Measurements from ENCODE around the gene SEMA3D. TPM values are rescaled to one million over a fixed set of nuclear protein-coding genes. Genes with fewer than 3 reads are reported as not detected.

The SEMA3D gene
- polyA plus RNA-seq, result 14.4 TPM
- long read RNA-seq, donor 1, result 0 reads
- long read RNA-seq, donor 2, result 0 reads
- long read RNA-seq, donor 3, result 0 reads
- long read RNA-seq, donor 4, result 0 reads
- long read RNA-seq, donor 5, result 0 reads
- long read RNA-seq, donor 6, result 0 reads
- long read RNA-seq, donor 7, result 0 reads
- long read RNA-seq, donor 8, result 0 reads
- long read RNA-seq, donor 9, result 0 reads
- long read RNA-seq, donor 10, result 0 reads
- long read RNA-seq, donor 11, result 0 reads

DNA sequence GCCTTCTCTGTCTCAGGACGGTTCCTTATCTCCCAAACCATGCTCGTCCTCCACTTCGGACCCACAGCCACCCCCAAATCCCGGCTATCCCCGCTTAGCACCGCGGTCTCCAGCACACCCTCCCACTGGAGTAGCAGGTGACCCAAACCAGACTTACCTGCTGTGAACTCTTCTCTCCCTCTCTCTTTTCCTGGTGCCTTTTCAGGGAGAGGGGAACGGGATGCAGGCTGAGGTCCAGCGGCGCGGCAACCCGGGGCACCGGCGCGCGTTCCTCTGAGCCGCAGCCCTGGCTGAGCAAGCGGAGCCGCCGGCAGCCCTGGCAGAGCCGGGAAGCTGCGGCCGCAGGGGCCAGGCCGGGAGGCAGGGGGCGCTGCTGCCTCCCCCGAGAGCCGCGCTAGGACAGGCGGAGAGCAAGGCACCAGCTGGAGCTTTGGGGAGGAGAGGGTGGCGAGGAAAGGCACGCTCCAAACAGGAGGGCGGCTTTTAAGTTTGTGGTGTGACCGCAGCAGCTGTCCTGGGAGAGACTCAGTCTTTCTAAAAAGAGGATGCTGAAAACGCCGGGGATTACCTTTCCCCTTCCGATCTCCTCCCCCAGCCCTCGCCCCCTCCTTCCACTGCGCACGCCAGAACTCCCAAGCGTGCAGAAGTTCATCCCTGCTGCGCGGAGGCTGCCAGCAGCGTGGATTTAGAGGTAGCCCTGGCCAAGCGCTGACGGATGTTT, at the start of gene SEMA3D:
Gene SEMA3D (minus strand): TSS at position 536 of the 721 bp plus-strand sequence. CDS start 65,165 bp downstream, outside the sequence.
- peak within 1 kb of the TSS; percentile 82 for H3K27ac ChIP-seq (ENCODE audit: low read length)
- peaks cover 9% of the 10 kb centered on the region for H3K4me1 ChIP-seq (ENCODE audit: control insufficient read depth, insufficient read depth, low read length)
- no CpG with 5 or more reads among the region's 45 CpGs for WGBS (ENCODE audit: insufficient coverage, low lambda C conversion rate)
- H3K9me3 ChIP-seq (ENCODE audit: control insufficient read depth, low read depth, low read length), result no peaks in the 10 kb centered on the region
- H3K27me3 ChIP-seq (ENCODE audit: control insufficient read depth, insufficient read depth, low read length), result peaks cover 2% of the 10 kb centered on the region
- H3K36me3 ChIP-seq (ENCODE audit: control insufficient read depth, insufficient read depth, low read length), result no peaks in the 10 kb centered on the region
- H3K4me3 ChIP-seq (ENCODE audit: low read length), result peak within 1 kb of the TSS; percentile 75
- DNase-seq, result peak; percentile 83 to 86

DNA sequence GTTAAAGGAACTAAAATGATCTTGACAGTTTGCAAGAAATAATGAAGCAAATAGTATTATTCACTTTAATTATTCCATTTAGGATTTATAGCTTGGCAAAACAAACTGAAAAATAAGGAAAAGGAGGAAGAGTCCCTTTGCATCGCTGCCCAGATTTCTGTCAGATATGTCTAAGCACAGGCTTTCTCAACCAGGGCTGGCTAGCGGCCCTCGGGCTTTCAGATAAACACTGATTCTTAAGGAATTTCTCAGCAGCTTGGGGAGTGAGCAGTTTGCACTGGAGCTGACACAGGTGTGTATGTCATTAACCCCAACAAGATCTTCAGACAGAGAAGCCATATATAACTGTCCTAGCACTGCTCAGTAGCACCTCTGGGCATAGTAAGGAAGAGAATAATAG, 47.9 kb upstream of the SEMA3D start:
- no peaks in the 10 kb centered on the region for H3K36me3 ChIP-seq (ENCODE audit: control insufficient read depth, insufficient read depth, low read length)
- no peaks in the 10 kb centered on the region for H3K27me3 ChIP-seq (ENCODE audit: control insufficient read depth, insufficient read depth, low read length)
- DNase-seq, result no peak
- no peak overlapping the region for H3K27ac ChIP-seq (ENCODE audit: low read length)
- H3K4me1 ChIP-seq (ENCODE audit: control insufficient read depth, insufficient read depth, low read length), result no peaks in the 10 kb centered on the region
- no peak overlapping the region for H3K4me3 ChIP-seq (ENCODE audit: low read length)
- H3K9me3 ChIP-seq (ENCODE audit: control insufficient read depth, low read depth, low read length), result no peaks in the 10 kb centered on the region
- WGBS (ENCODE audit: insufficient coverage, low lambda C conversion rate), result no CpG with 5 or more reads among the region's 3 CpGs

DNA sequence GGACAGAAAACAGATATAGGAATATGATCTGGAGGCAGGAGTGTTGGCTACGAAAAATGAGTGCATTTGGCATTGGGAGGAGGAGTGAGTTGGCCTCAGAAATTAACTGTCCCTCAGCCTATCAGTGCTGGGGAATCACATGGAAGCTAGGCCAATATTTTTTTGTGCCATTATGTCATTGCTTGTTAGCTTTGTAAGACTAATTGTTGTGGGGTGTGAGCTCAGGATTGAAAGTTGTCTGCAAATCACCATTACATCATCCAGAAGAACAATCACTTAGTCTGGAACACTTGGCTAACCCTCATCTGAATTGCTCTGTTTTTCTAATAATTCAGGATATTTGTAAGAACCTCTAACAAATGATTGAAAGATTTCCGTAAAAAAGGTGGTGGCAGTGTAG, 45.2 kb upstream of the SEMA3D start:
- no peak for DNase-seq
- H3K36me3 ChIP-seq (ENCODE audit: control insufficient read depth, insufficient read depth, low read length), result no peaks in the 10 kb centered on the region
- no peak overlapping the region for H3K27ac ChIP-seq (ENCODE audit: low read length)
- H3K4me1 ChIP-seq (ENCODE audit: control insufficient read depth, insufficient read depth, low read length), result no peaks in the 10 kb centered on the region
- H3K27me3 ChIP-seq (ENCODE audit: control insufficient read depth, insufficient read depth, low read length), result no peaks in the 10 kb centered on the region
- H3K4me3 ChIP-seq (ENCODE audit: low read length), result no peak overlapping the region
- no peaks in the 10 kb centered on the region for H3K9me3 ChIP-seq (ENCODE audit: control insufficient read depth, low read depth, low read length)
- no CpG with 5 or more reads among the region's 2 CpGs for WGBS (ENCODE audit: insufficient coverage, low lambda C conversion rate)

DNA sequence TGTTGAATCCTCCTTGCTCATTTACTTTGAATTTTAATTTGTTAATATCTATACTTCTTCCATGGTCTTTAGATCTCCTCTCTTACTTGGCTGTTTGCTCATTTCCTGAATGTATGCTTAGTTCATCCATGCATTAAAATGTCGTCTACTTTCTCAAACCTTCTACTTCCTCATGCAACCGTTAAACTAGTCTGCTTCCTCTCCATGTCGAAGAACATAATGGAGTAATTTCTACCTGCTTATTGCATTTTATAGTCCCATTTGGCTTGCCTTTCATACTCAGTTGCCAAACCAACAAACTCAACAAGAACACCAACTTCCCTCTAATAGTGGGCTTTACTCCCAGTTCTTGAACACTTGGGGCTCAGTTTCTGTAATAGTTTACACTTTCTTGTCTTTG, 43.8 kb upstream of the SEMA3D start:
- H3K27ac ChIP-seq (ENCODE audit: low read length), result no peak overlapping the region
- no peaks in the 10 kb centered on the region for H3K27me3 ChIP-seq (ENCODE audit: control insufficient read depth, insufficient read depth, low read length)
- H3K36me3 ChIP-seq (ENCODE audit: control insufficient read depth, insufficient read depth, low read length), result no peaks in the 10 kb centered on the region
- H3K4me1 ChIP-seq (ENCODE audit: control insufficient read depth, insufficient read depth, low read length), result no peaks in the 10 kb centered on the region
- DNase-seq, result no peak
- WGBS (ENCODE audit: insufficient coverage, low lambda C conversion rate), result no CpG with 5 or more reads among the region's 3 CpGs
- H3K9me3 ChIP-seq (ENCODE audit: control insufficient read depth, low read depth, low read length), result no peaks in the 10 kb centered on the region
- no peak overlapping the region for H3K4me3 ChIP-seq (ENCODE audit: low read length)

DNA sequence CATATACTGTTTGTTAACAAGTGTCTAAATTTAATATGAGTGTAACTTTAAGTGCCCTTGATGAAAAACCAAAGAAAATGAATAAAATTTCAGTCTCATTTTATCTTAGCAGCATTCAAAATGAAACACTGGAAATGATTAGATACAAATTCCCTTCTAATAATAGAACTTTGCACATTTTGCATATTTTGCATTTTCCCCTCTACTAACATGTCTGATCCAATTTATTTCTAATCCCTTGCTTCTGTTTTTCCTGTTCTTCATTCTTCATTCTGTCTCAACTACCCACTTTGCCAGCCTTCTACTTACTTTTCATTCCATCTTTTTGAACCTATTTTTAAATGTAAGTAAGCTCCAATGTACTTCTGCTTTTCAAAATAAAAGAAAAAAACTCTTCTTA, 42.7 kb upstream of the SEMA3D start:
- H3K27ac ChIP-seq (ENCODE audit: low read length), result no peak overlapping the region
- no peaks in the 10 kb centered on the region for H3K9me3 ChIP-seq (ENCODE audit: control insufficient read depth, low read depth, low read length)
- no peaks in the 10 kb centered on the region for H3K4me1 ChIP-seq (ENCODE audit: control insufficient read depth, insufficient read depth, low read length)
- H3K27me3 ChIP-seq (ENCODE audit: control insufficient read depth, insufficient read depth, low read length), result no peaks in the 10 kb centered on the region
- DNase-seq, result no peak
- H3K36me3 ChIP-seq (ENCODE audit: control insufficient read depth, insufficient read depth, low read length), result no peaks in the 10 kb centered on the region
- no peak overlapping the region for H3K4me3 ChIP-seq (ENCODE audit: low read length)

DNA sequence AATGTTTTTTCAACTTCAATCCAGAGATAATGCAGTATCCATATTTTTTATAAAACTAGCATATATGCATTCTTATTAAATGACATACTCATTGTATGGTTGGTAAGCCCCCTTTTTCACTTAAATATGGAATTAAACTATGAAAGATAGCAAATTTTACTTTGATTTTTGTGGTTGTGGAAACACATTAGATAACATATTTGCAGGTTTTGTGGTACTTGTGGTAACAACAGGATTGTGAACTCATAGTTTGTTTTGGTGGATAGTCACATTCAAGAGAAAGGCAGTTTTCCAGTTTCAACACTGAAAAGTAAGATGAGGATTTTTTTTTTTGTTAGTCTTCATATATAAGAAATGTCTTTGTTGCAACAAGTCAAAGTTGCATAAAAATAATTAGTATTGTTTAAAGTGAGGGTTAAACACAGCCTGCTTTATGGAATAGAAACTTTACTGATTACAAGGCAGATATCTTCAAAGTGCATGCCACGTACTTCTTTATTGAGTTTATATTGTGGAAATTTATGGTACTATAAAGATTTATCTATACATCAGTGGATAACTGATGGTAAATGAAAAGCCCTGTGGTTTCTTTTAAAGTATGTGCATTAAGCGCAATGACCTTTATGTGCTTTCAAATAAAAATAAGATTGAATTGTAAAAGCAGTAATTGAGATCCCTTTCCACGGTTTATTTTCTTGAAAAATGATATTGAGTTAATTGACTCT, 39.7 kb upstream of the SEMA3D start:
- Histone ChIP-seq H3K27ac (ENCODE audit: low read length) (no peak overlapping the region), H3K4me3 (ENCODE audit: low read length) (no peak overlapping the region), H3K36me3 (ENCODE audit: control insufficient read depth, insufficient read depth, low read length) (no peaks in the 10 kb centered on the region), H3K27me3 (ENCODE audit: control insufficient read depth, insufficient read depth, low read length) (no peaks in the 10 kb centered on the region), H3K9me3 (ENCODE audit: control insufficient read depth, low read depth, low read length) (no peaks in the 10 kb centered on the region), H3K4me1 (ENCODE audit: control insufficient read depth, insufficient read depth, low read length) (no peaks in the 10 kb centered on the region)
- DNase-seq, result no peak
- WGBS (ENCODE audit: insufficient coverage, low lambda C conversion rate), result 13% methylated on average over 2 of the region's 3 CpGs

DNA sequence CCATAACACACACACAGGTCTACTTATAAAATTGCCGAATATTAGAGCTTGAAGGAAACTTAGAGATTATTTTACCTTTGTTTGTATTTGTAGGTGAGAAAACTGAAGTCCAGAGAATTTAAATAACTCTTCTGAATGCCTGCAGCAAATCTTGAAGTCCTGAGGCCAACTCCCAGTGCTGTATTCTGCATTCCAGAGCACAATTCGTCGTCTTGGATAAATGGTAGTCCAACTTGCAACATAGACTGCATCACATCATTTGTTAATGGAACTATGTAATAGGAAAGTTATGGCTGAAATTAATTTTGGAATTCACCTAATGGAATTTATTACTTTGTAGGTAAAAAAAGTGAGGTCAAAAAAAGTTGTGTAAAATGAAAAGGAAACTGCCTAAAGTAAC, 37.3 kb upstream of the SEMA3D start:
- Histone ChIP-seq H3K9me3 (ENCODE audit: control insufficient read depth, low read depth, low read length) (no peaks in the 10 kb centered on the region), H3K27me3 (ENCODE audit: control insufficient read depth, insufficient read depth, low read length) (no peaks in the 10 kb centered on the region)

DNA sequence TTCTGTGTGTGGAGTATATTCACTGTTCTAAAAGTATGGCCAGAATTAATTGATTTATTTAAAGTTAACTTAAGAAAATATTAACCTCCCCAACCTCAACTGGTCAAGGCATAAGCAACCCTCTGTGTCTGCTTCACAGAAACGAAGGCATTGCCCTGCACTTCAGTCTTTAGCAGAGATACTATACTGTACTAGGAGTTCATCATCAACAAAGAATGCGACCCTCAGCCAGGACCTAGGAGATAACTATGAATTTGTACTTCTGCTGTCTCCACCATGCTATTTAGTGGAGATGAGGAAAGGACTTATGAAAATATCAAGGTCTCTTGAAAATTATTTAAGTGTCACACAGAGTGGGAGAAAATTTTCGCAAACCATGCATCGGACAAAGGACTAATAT, 35.7 kb upstream of the SEMA3D start:
- DNase-seq, result no peak
- WGBS (ENCODE audit: insufficient coverage, low lambda C conversion rate), result 100% methylated on average over 2 of the region's 4 CpGs
- H3K4me1 ChIP-seq (ENCODE audit: control insufficient read depth, insufficient read depth, low read length), result no peaks in the 10 kb centered on the region

More for the DNA sequence above, 37.3 kb upstream of the SEMA3D start:
- 30% methylated on average over 2 of the region's 3 CpGs for WGBS (ENCODE audit: insufficient coverage, low lambda C conversion rate)
- Histone ChIP-seq H3K27ac (ENCODE audit: low read length) (no peak overlapping the region), H3K4me1 (ENCODE audit: control insufficient read depth, insufficient read depth, low read length) (no peaks in the 10 kb centered on the region), H3K36me3 (ENCODE audit: control insufficient read depth, insufficient read depth, low read length) (no peaks in the 10 kb centered on the region), H3K4me3 (ENCODE audit: low read length) (no peak overlapping the region)
- no peak for DNase-seq

DNA sequence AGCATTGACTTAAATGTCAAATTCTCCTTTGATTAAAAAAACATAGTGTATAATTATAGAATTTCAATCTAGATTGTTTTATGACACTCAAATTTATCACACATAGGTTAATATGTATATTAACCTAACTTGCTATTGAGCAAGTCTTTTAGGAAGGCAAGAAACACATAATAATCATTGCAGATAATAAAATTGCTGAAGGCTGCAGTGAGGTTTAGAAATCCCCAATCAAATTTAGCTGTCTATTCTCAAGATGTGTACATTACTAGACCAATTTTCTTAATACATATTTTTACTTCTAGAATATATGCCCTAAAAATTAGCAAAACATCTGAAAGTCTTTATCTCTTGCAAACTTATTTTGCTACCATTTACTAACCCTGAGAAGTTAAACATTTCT, 34.9 kb upstream of the SEMA3D start:
- H3K36me3 ChIP-seq (ENCODE audit: control insufficient read depth, insufficient read depth, low read length), result no peaks in the 10 kb centered on the region
- H3K27me3 ChIP-seq (ENCODE audit: control insufficient read depth, insufficient read depth, low read length), result no peaks in the 10 kb centered on the region
- no peaks in the 10 kb centered on the region for H3K4me1 ChIP-seq (ENCODE audit: control insufficient read depth, insufficient read depth, low read length)
- H3K4me3 ChIP-seq (ENCODE audit: low read length), result no peak overlapping the region
- no peak for DNase-seq
- H3K27ac ChIP-seq (ENCODE audit: low read length), result no peak overlapping the region
- H3K9me3 ChIP-seq (ENCODE audit: control insufficient read depth, low read depth, low read length), result no peaks in the 10 kb centered on the region

More for the DNA sequence above, 35.7 kb upstream of the SEMA3D start:
- Histone ChIP-seq H3K4me3 (ENCODE audit: low read length) (no peak overlapping the region), H3K27me3 (ENCODE audit: control insufficient read depth, insufficient read depth, low read length) (no peaks in the 10 kb centered on the region), H3K9me3 (ENCODE audit: control insufficient read depth, low read depth, low read length) (no peaks in the 10 kb centered on the region), H3K27ac (ENCODE audit: low read length) (no peak overlapping the region), H3K36me3 (ENCODE audit: control insufficient read depth, insufficient read depth, low read length) (no peaks in the 10 kb centered on the region)

DNA sequence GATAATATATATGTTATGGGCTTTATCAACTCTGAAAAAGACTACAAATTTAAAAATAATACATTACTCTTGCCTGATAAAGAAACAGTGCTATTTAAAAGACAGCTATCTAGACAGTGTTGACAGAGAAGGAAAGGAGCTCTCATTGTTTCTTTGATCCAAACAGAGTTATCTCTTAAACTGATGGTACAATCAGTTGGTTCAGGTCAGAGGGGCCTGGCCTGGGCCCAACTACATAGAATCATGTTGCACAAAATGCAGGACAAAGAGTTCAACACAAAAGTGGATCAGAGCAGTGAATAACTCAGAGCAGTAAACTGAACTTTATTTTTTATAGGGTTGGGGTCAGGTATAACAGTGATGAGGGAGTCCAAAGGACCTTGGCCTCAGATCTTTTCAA, 33.8 kb upstream of the SEMA3D start:
- Histone ChIP-seq H3K9me3 (ENCODE audit: control insufficient read depth, low read depth, low read length) (no peaks in the 10 kb centered on the region), H3K27me3 (ENCODE audit: control insufficient read depth, insufficient read depth, low read length) (no peaks in the 10 kb centered on the region), H3K4me3 (ENCODE audit: low read length) (no peak overlapping the region), H3K4me1 (ENCODE audit: control insufficient read depth, insufficient read depth, low read length) (no peaks in the 10 kb centered on the region), H3K27ac (ENCODE audit: low read length) (no peak overlapping the region), H3K36me3 (ENCODE audit: control insufficient read depth, insufficient read depth, low read length) (no peaks in the 10 kb centered on the region)
- no peak for DNase-seq

All from large intestine (tissue), 12 donors.